GM12878 (cell line): ENCODE results near the gene NACC1. TPM values are rescaled to one million over a fixed set of nuclear protein-coding genes. Genes with fewer than 3 reads are reported as not detected.
A peak's percentile ranks its signal among the peaks of the same experiment; 100 is the strongest.

Source experiments
- ATAC-seq: fragments of 200-7000 bp; cut with Tn5 transposase; 3 replicates; pipeline ENCODE4 v1.9.1; 2020; ENCODE audit warnings: mild to moderate bottlenecking, moderate library complexity
- BruUV-seq: library from RNA; stranded (reverse); fragments of 400-500 nt; replicated peaks from 2 replicates; lab custom pipeline; 2021; lab: Mats Ljungman, UMichigan
- CTCF ChIA-PET: fragments of 300-600 bp; sonication (Branson Sonifier 250); formaldehyde crosslinking; extraction: SDS; loops from one replicate; lab custom pipeline; 2021; ENCODE audit warnings: inconsistent platforms; lab: Yijun Ruan, JAX
- POLR2A ChIA-PET: fragments of 350-600 bp; formaldehyde crosslinking; extraction: SDS; loops from one replicate; lab custom pipeline; 2021; ENCODE audit warnings: inconsistent platforms; lab: Charles Lee
- RAD21 ChIA-PET: fragments of 300-600 bp; sonication (Branson Sonifier 250); formaldehyde crosslinking; loops from one replicate; lab custom pipeline; 2023; ENCODE audit warnings: antibody characterized with exemption; ENCODE audit not compliant: unreplicated experiment; lab: Charles Lee
- SMC1A ChIA-PET: fragments of 300-600 bp; sonication (Branson Sonifier 250); formaldehyde crosslinking; loops from one replicate; lab custom pipeline; 2023; ENCODE audit not compliant: unreplicated experiment, uncharacterized antibody; lab: Charles Lee
- DNase-seq: peaks from one replicate; pipeline ENCODE4 v3.0.0-alpha.2; 2011; ENCODE audit warnings: low read depth, low spot score
- FAIRE-seq: peaks from 3 replicates; lab custom pipeline; 2011; peaks lifted over from hg19 to GRCh38; lab: Jason Lieb, UNC
- H2AFZ ChIP-seq: 2 replicates; pipeline ENCODE4 v1.6.0; 2011; ENCODE audit warnings: low read depth, low read length, control low read depth; ENCODE audit not compliant: control insufficient read depth
- H3K27ac ChIP-seq: 2 replicates; pipeline ENCODE4 v1.5.1; 2011; ENCODE audit warnings: control low read depth; ENCODE audit not compliant: control insufficient read depth, insufficient read depth
- H3K27me3 ChIP-seq, 2 experiments: replicated peaks in 1 of 2; 2 replicates each; pipeline versions ENCODE4 v1.6.0 to v1.6.1; 2011; ENCODE audit warnings: low read length in 1 of 2; ENCODE audit not compliant: control insufficient read depth in 2 of 2, insufficient read depth in 2 of 2
- H3K36me3 ChIP-seq, 2 experiments: 2 replicates each; pipeline ENCODE4 v1.5.1; 2011; ENCODE audit warnings: low read length in 1 of 2; ENCODE audit not compliant: control insufficient read depth in 2 of 2, insufficient read depth in 2 of 2
- H3K4me1 ChIP-seq: 2 replicates; pipeline ENCODE4 v1.6.1; 2011; ENCODE audit warnings: mild to moderate bottlenecking, low read length, moderate library complexity, mixed read lengths; ENCODE audit not compliant: control insufficient read depth, insufficient read depth
- H3K4me2 ChIP-seq: 2 replicates; pipeline ENCODE4 v1.6.0; 2011; ENCODE audit warnings: control low read depth; ENCODE audit not compliant: control insufficient read depth, insufficient read depth
- H3K4me3 ChIP-seq: fragments of 200-600 bp; sonication (generic); 2 replicates; pipeline ENCODE4 v1.5.1; 2016
- H3K79me2 ChIP-seq: 2 replicates; pipeline ENCODE4 v1.6.0; 2011; ENCODE audit warnings: low read length; ENCODE audit not compliant: control insufficient read depth, insufficient read depth
- H3K9ac ChIP-seq: 2 replicates; pipeline ENCODE4 v1.8.0; 2011; ENCODE audit warnings: low read length, control low read depth, mixed read lengths; ENCODE audit not compliant: control insufficient read depth, insufficient read depth
- H3K9me3 ChIP-seq: replicated peaks from 3 replicates; pipeline ENCODE4 v1.5.1; 2011; ENCODE audit warnings: mild to moderate bottlenecking, low read length; ENCODE audit not compliant: control insufficient read depth, insufficient read depth
- H4K20me1 ChIP-seq: 2 replicates; pipeline ENCODE4 v1.6.0; 2011; ENCODE audit not compliant: control insufficient read depth, insufficient read depth
- WGBS: methylation state at CpG from one replicate; pipeline ENCODE4 v1.1.6; 2016; ENCODE audit warnings: low lambda C conversion rate; ENCODE audit not compliant: insufficient replicate concordance, insufficient coverage; ENCODE audit errors: missing lambda C conversion rate; 5-methylcytosine and 5-hydroxymethylcytosine counted together
- in situ Hi-C: fragments of 300-500 bp; cut with MboI; formaldehyde crosslinking; loops from 9 replicates; pipeline ENCODE4 v1.14.3; 2018; ENCODE audit warnings: mixed read lengths
- intact Hi-C: fragments of 100-400 bp; cut with micrococcal nuclease; formaldehyde crosslinking; loops from one replicate; pipeline ENCODE4 v1.14.2; 2022; ENCODE audit not compliant: unreplicated experiment
- polyA plus RNA-seq, 11 experiments: library from polyadenylated mRNA; depleted of rRNA in 4 of 11; unstranded in 6 of 11; stranded (reverse) in 5 of 11; fragments of >200 nt; fragmentation: Nextera tagmentation in 4 of 11; fragmentation: Illumina TruSeq in 1 of 11; extraction: Ambion mirVana in 4 of 11; extraction: Trizol in 1 of 11; gene quantifications; 1 replicate in 1 of 11; 2 replicates in 10 of 11; pipeline versions ENCODE4 v1.2.1 to v1.2.3, GENCODE V29; 2011 to 2016; ENCODE audit warnings: inconsistent platforms in 2 of 11, missing spikeins in 2 of 11, low read depth in 1 of 11
- total RNA-seq, 4 experiments: library from RNA; depleted of rRNA in 3 of 4; stranded (reverse); fragments of >200 nt in 3 of 4; fragmentation: Illumina TruSeq in 1 of 4; extraction: Trizol in 1 of 4; gene quantifications; 2 replicates each; pipeline versions ENCODE4 v1.2.1 to v1.2.3, GENCODE V29; 2013 to 2021
- TF ChIP-seq, protein P1 (sequence below), 3 experiments: IDR thresholded peaks in 2 of 3; conservative IDR thresholded peaks in 1 of 3; 2 replicates each; pipeline ENCODE4 v1.5.1; 2011; ENCODE audit warnings: low read depth in 3 of 3, low read length in 3 of 3, mild to moderate bottlenecking in 3 of 3, control low read depth in 2 of 3, moderate library complexity in 2 of 3, inconsistent platforms in 1 of 3, mixed read lengths in 1 of 3; ENCODE audit not compliant: control insufficient read depth in 2 of 3, insufficient read depth in 1 of 3; ENCODE audit errors: extremely low read depth in 1 of 3

NACC1 gene
- total and polyA plus RNA-seq, 10 of the 15 experiments (the other 5 are each of a cell fraction or from before 2014, with no cell fraction given), result 0.18 to 120 (median 19.2) TPM

DNA sequence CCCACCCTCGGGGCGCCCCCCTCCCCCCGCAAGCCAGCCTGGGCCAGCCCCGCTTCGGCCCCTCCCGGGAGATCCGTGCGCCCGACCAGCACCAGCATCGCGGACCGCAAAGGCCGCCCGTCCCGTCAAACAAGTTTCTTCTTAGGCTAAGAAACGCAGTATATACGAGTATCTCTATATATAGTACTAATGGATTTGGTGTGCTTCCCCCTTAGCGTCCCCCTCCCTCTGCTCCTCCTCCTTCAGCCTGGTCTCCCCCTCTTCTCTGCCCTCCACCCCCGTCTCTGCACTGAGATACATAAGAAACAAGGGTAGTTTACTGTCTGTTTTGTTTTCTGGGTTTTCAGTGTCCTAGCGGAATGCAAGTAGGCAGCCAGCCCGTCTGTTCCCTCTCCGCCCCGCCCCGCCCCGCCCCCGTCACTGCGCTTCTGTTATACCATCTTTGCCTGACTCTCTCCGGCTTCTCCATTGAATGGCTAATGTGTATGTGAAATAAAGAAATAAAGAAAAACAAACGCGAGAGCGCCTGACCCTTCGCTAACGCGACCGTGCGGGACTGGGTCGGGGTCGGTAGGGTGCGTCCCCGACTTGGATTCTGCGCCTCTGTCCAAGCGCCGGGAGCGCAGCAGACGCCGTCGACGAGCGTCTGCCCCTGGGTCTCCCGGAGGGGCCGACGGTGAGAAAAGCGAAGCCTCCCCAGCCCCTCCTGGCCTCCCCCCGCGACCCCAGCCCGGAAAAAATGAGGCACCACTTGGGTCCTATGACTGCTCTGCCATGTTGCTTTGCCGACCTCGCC lies 19.6 kb upstream of the NACC1 start:
- ATAC-seq (no peak), FAIRE-seq (no peak)
- 36% methylated on average over 42 of the region's 58 CpGs for WGBS

More for the DNA sequence above, 19.6 kb upstream of the NACC1 start:
- DNase-seq, result no peak
- no peaks in the 10 kb centered on the region for H4K20me1 ChIP-seq
- no peaks in the 10 kb centered on the region for H3K36me3 ChIP-seq
- H3K4me3 ChIP-seq, result no peak overlapping the region
- ChIA-PET POLR2A (no interaction called here), RAD21 (no interaction called here), CTCF (no interaction called here), SMC1A (no interaction called here)
- H3K4me2 ChIP-seq, result peak overlapping the region; percentile 84; the same call in 1 of the 2 replicates
- no TSS peak for BruUV-seq
- H3K9ac ChIP-seq, result no peak overlapping the region
- peaks cover 2 to 7% of the 10 kb centered on the region in 2 experiments for H3K27me3 ChIP-seq
- no peaks in the 10 kb centered on the region; the same call in 2 of the 3 replicates for H3K9me3 ChIP-seq
- H3K4me1 ChIP-seq, result peaks cover 47% of the 10 kb centered on the region
- H2AFZ ChIP-seq, result no peak overlapping the region
- H3K27ac ChIP-seq, result no peak overlapping the region
- peaks cover 4% of the 10 kb centered on the region; the same call in 1 of the 2 replicates for H3K79me2 ChIP-seq
- in situ Hi-C loops (loop anchor here (10.0 kb wide), 1 partner anchor 214 kb away; the partner anchor contains the start of genes DNASE2 and KLF1), intact Hi-C loops (loop anchor here (10.0 kb wide), 1 partner anchor 64 kb away; no protein-coding TSS in a partner anchor)
- TF ChIP-seq, protein P1, sequence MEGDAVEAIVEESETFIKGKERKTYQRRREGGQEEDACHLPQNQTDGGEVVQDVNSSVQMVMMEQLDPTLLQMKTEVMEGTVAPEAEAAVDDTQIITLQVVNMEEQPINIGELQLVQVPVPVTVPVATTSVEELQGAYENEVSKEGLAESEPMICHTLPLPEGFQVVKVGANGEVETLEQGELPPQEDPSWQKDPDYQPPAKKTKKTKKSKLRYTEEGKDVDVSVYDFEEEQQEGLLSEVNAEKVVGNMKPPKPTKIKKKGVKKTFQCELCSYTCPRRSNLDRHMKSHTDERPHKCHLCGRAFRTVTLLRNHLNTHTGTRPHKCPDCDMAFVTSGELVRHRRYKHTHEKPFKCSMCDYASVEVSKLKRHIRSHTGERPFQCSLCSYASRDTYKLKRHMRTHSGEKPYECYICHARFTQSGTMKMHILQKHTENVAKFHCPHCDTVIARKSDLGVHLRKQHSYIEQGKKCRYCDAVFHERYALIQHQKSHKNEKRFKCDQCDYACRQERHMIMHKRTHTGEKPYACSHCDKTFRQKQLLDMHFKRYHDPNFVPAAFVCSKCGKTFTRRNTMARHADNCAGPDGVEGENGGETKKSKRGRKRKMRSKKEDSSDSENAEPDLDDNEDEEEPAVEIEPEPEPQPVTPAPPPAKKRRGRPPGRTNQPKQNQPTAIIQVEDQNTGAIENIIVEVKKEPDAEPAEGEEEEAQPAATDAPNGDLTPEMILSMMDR (IDR thresholded peaks at IDR 0.05 in 2 of 3, conservative IDR thresholded peaks at IDR 0.05 in 1 of 3; ENCODE audit: control insufficient read depth in 2 of 3, extremely low read depth in 1 of 3, insufficient read depth in 1 of 3, low read depth in 3 of 3, low read length in 3 of 3), result no peak
